HepG2 (cell line): Measurements from ENCODE around the gene USP30. TPM values are rescaled to one million over a fixed set of nuclear protein-coding genes. Genes with fewer than 3 reads are reported as not detected.

Source experiments
- ATAC-seq: fragments of 200-7000 bp; cut with Tn5 transposase; 3 replicates; pipeline ENCODE4 v1.9.1; 2020; ENCODE audit warnings: mild to moderate bottlenecking, moderate library complexity
- BruUV-seq: library from RNA; stranded (reverse); fragments of 400-500 nt; replicated peaks from 2 replicates; lab custom pipeline; 2021; lab: Mats Ljungman, UMichigan
- CTCF ChIA-PET: fragments of 300-600 bp; formaldehyde crosslinking; extraction: SDS; loops from one replicate; lab custom pipeline; 2021; ENCODE audit warnings: low total read pairs, inconsistent platforms, low intra/inter-chr PET ratio; lab: Yijun Ruan, JAX
- POLR2A ChIA-PET: fragments of 350-600 bp; sonication (Branson Sonifier 250); formaldehyde crosslinking; loops from one replicate; lab custom pipeline; 2020; ENCODE audit warnings: antibody characterized with exemption, inconsistent platforms; lab: Yijun Ruan, JAX
- DNase-seq: peaks from one replicate; pipeline ENCODE4 v3.0.0-alpha.2; 2015; ENCODE audit warnings: low spot score
- FAIRE-seq: peaks from 3 replicates; lab custom pipeline; 2011; peaks lifted over from hg19 to GRCh38; lab: Jason Lieb, UNC
- H2AFZ ChIP-seq: one replicate; pipeline ENCODE4 v1.6.1; 2011; ENCODE audit warnings: low read length, inconsistent platforms
- H3K27ac ChIP-seq: fragments of 300-600 bp; 3 replicates; pipeline ENCODE4 v1.8.0; 2011; ENCODE audit warnings: mixed run types, mild to moderate bottlenecking, mixed read lengths, low read length, inconsistent platforms; ENCODE audit not compliant: insufficient read depth; ENCODE audit errors: extremely low read length
- H3K27me3 ChIP-seq, 2 experiments: fragments of 200-600 bp in 1 of 2; 2 replicates in 1 of 2; 3 replicates in 1 of 2; pipeline versions ENCODE4 v1.6.0 to v1.8.0; 2011; ENCODE audit warnings: low read length in 2 of 2, mild to moderate bottlenecking in 2 of 2, moderate library complexity in 2 of 2, inconsistent platforms in 1 of 2; ENCODE audit not compliant: insufficient read depth in 2 of 2, control insufficient read depth in 1 of 2
- H3K36me3 ChIP-seq, 2 experiments: fragments of 200-600 bp in 1 of 2; replicated peaks in 1 of 2; 2 replicates in 1 of 2; 3 replicates in 1 of 2; pipeline versions ENCODE4 v1.5.1 to v1.8.0; 2011; ENCODE audit warnings: low read length in 2 of 2, inconsistent platforms in 1 of 2; ENCODE audit not compliant: insufficient read depth in 2 of 2, control insufficient read depth in 1 of 2
- H3K4me1 ChIP-seq: 2 replicates; pipeline ENCODE4 v1.5.1; 2012; ENCODE audit warnings: low read length, inconsistent platforms; ENCODE audit not compliant: insufficient read depth
- H3K4me2 ChIP-seq: 2 replicates; pipeline ENCODE4 v1.6.0; 2011; ENCODE audit warnings: low read depth, low read length, inconsistent platforms
- H3K4me3 ChIP-seq, 3 experiments: fragments of 200-600 bp in 1 of 3; sonication (generic), shearing (Covaris generic) in 1 of 3; replicated peaks in 1 of 3; 2 replicates each; pipeline ENCODE4 v1.5.1; 2011 to 2016; ENCODE audit warnings: low read length in 3 of 3, inconsistent platforms in 2 of 3, low read depth in 2 of 3, mild to moderate bottlenecking in 2 of 3, control low read depth in 1 of 3, mixed read lengths in 1 of 3; ENCODE audit not compliant: insufficient read depth in 1 of 3
- H3K79me2 ChIP-seq: one replicate; pipeline ENCODE4 v1.6.1; 2011; ENCODE audit warnings: low read length, inconsistent platforms; ENCODE audit not compliant: insufficient read depth
- H3K9ac ChIP-seq: 2 replicates; pipeline ENCODE4 v1.6.0; 2011; ENCODE audit warnings: mild to moderate bottlenecking, low read depth, low read length, inconsistent platforms; ENCODE audit not compliant: insufficient read depth
- H3K9me3 ChIP-seq: 2 replicates; pipeline ENCODE4 v1.5.1; 2012; ENCODE audit warnings: mild to moderate bottlenecking, low read length
- H4K20me1 ChIP-seq: 2 replicates; pipeline ENCODE4 v1.6.0; 2011; ENCODE audit warnings: inconsistent platforms, mild to moderate bottlenecking, low read length, moderate library complexity; ENCODE audit not compliant: insufficient read depth
- GZF1 ChIP-seq: sonication (generic); formaldehyde crosslinking; IDR thresholded peaks from 2 replicates; pipeline ENCODE4 v1.5.1; 2020; ENCODE audit warnings: mild to moderate bottlenecking, missing genetic modification reagents
- MXI1 ChIP-seq: IDR thresholded peaks from 3 replicates; pipeline ENCODE4 v1.6.1; 2012; ENCODE audit warnings: low read depth, low read length, inconsistent platforms, borderline replicate concordance
- SIN3B ChIP-seq: fragments of 150-350 bp; IDR thresholded peaks from 2 replicates; pipeline ENCODE4 v1.6.1; 2014; ENCODE audit warnings: low read length
- U2AF2 ChIP-seq: fragments of 200-400 bp; formaldehyde crosslinking; IDR thresholded peaks from 2 replicates; pipeline ENCODE4 v1.6.1; 2017; ENCODE audit warnings: low read depth, mild to moderate bottlenecking, low read length
- ZMYM3 ChIP-seq: sonication (generic); formaldehyde crosslinking; IDR thresholded peaks from 2 replicates; pipeline ENCODE4 v1.5.1; 2020; ENCODE audit warnings: mild to moderate bottlenecking, missing genetic modification reagents
- ZNF121 ChIP-seq: sonication (generic); formaldehyde crosslinking; IDR thresholded peaks from 2 replicates; pipeline ENCODE4 v1.5.0; 2020; ENCODE audit warnings: mild to moderate bottlenecking, missing genetic modification reagents
- ZNF770 ChIP-seq: sonication (generic); formaldehyde crosslinking; IDR thresholded peaks from 2 replicates; pipeline ENCODE4 v1.5.0; 2020; ENCODE audit warnings: mild to moderate bottlenecking, missing genetic modification reagents
- WGBS: methylation state at CpG from one replicate; pipeline ENCODE4 v1.1.6; 2017; ENCODE audit warnings: low lambda C conversion rate; 5-methylcytosine and 5-hydroxymethylcytosine counted together
- in situ Hi-C: cut with HindIII; loops from 2 replicates; pipeline ENCODE4 v1.10.0; 2017; ENCODE audit warnings: low pct_unique_long_range_greater_than_20kb; ENCODE audit not compliant: extremely low pct_ligation_motif_present
- intact Hi-C: fragments of 100-400 bp; cut with micrococcal nuclease; formaldehyde crosslinking; loops from one replicate; pipeline ENCODE4 v1.10.0; 2022; ENCODE audit not compliant: unreplicated experiment
- polyA plus RNA-seq, 8 experiments: library from polyadenylated mRNA; depleted of rRNA in 3 of 8; stranded (reverse) in 7 of 8; unstranded in 1 of 8; fragments of >200 nt; fragmentation: Illumina TruSeq in 4 of 8; extraction: Trizol in 4 of 8; gene quantifications; 2 replicates each; pipeline versions ENCODE4 v1.2.1 to v1.2.3, GENCODE V29; 2011 to 2016; ENCODE audit warnings: low read depth in 4 of 8, missing spikeins in 1 of 8, mixed read lengths in 1 of 8; ENCODE audit not compliant: insufficient read depth in 1 of 8
- total RNA-seq, 5 experiments: library from RNA; depleted of rRNA; stranded (reverse); fragments of >200 nt; fragmentation: Illumina TruSeq; extraction: Trizol; gene quantifications; 2 replicates each; pipeline ENCODE4 v1.2.3, GENCODE V29; 2016; ENCODE audit warnings: low read depth in 1 of 5

Gene USP30
- total and polyA plus RNA-seq, 2 of the 13 experiments (the other 11 are each of a cell fraction or from before 2014, with no cell fraction given), result 11.2 to 20.8 TPM

GRCh38 chr12:109113661-109114321 lies 61.4 kb downstream of the USP30 start:
- Histone ChIP-seq H2AFZ (no peak overlapping the region), H3K27me3 (no peaks in the 10 kb centered on the region), H3K4me2 (peak overlapping the region; percentile 74), H3K9me3 (no peaks in the 10 kb centered on the region), H3K4me1 (peaks cover 81% of the 10 kb centered on the region), H3K79me2 (peaks cover 13% of the 10 kb centered on the region), H3K27ac (peak overlapping the region; percentile 79), H4K20me1 (no peaks in the 10 kb centered on the region), H3K36me3 (peaks cover under 1 to 3% of the 10 kb centered on the region in 2 experiments; a peak in 3 of 5 replicates), H3K4me3 (peak overlapping the region in 1 of 3 experiments; percentile 56; a peak in 1 of 6 replicates), H3K9ac (peak overlapping the region; percentile 66)
- DNase-seq (peak; percentile 5), ATAC-seq (no peak), FAIRE-seq (no peak)
- in situ Hi-C loops, result no loop called here
- TF ChIP-seq ZNF770 (peak; percentile 91), GZF1 (CRISPR knock-in tag) (no peak), ZMYM3 (peak; percentile 56; the same call in 1 of the 2 replicates), SIN3B (no peak), U2AF2 (no peak), ZNF121 (CRISPR knock-in tag) (peak; percentile 94), MXI1 (no peak)
- POLR2A ChIA-PET, result interaction anchor here (1.0 to 1.7 kb wide), 3 partner anchors 16 to 85 kb away, joined by 3 to 6 read pairs (median 3); no protein-coding TSS in a partner anchor
- no TSS peak for BruUV-seq
- intact Hi-C loops, result no loop called here
- CTCF ChIA-PET, result no interaction called here
- 93% methylated on average over 5 of the region's 5 CpGs for WGBS
